TTC549 (cell line): Measurements from ENCODE around the gene DND1.
"Not testable (repeated sequence)": the region's sequence is repeated elsewhere in the genome, so short reads cannot be mapped to it uniquely, and the experiment has no call there.

ENCODE experiments used
- FAIRE-seq: peaks from 2 replicates; lab custom pipeline; 2012; peaks lifted over from hg19 to GRCh38; lab: Jason Lieb, UNC

DND1 gene

DNA sequence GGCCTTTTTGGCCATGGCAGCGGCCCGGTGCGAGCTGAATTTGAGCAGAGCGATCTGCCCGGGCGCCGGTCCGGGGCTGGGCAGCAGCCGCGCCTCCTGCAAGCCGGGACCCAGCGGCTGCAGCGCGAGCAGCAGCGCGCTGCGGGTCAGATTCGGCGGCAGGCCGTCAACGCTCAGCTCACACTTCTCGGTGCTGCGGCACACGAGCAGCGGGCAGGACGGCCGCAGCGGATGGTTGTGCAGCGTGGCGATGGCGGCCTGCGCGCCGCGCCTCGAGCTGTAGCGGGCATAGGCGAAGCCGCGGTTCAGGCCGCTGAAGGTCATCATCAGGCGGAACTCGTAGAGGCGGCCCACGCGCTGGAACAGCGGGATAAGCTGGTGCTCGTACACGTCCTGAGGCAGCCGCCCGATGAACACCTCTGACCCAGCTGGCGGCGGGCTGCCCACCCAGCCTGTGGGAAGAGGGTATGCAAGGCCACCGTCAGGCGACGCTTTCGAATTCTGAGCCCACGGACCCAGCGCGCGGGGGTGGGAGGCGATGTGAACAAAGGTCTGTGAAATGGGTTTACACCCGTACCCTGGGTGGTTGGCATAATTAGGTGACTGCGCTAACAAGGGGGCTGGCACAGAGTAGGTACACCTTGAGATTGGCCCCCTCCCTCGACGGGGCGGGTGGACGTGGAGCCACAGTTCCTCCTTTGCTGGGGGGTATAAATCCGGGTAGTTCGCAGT, 755 bp downstream of the DND1 start:
- no peak for FAIRE-seq

DNA sequence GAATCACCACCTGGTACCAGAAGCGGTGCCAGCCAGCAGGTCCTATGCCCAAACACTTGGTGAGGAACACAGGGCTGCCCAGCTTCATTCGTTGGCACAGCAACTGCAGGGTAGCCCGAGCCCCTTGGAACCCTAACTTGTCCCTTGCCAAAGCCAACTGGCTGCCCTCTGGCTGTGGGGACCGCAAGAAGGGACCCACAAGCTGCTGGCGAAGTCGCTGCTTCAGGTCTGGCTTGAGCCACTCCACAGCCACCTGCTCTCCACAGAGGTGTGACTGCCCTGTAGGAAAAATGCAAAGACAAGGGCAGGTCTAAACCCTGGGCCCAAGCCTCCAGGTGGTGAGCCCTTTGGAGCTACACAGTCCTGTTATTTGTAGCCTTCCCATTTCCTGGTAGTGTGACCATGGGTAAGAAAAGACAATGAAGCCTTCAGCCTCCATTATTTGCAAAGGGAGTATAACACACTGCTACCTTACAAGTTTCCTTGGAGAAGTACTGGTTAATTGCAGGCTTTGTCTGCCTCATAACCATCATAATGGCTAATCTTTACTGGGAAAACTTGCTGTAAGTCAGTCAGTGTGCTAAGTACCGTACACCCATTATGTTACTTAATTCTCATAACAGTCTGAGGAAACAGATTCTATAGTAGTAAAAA, 1.8 kb downstream of the DND1 start:
- FAIRE-seq, result no peak

DNA sequence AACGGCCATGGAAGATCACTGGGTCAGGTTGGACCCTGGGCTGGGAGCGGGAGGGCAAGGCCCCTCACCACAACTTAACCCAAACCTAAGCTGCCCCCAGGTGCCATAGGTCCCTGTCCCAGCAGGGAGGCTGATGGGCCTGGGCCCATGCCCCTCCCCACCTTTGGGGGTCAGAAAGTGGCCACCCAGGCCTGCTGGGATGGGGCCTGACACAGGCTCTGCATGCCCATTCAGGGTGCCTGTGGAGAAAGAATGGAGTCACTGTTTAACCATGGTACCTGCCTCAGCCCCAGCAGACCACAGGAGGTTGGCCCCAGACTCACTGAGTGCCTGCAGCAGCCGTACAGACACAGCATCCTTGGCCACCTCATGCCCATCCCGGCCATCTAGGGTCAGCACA, 2.3 kb downstream of the DND1 start:
- FAIRE-seq, result not testable (repeated sequence)

GRCh38 chr5:140664359-140665119, 8.8 kb downstream of the DND1 start, which contains the start of gene WDR55:
WDR55 (plus strand) TSS chr5:140664904; CDS start chr5:140664913, 9 bp downstream.
- no peak for FAIRE-seq

GRCh38 chr5:140664030-140664358, 9.4 kb downstream of the DND1 start:
- no peak for FAIRE-seq

- not testable (repeated sequence) for FAIRE-seq
Observed at GRCh38 chr5:140660371-140660770, 13.0 kb downstream of the DND1 start.

DNA sequence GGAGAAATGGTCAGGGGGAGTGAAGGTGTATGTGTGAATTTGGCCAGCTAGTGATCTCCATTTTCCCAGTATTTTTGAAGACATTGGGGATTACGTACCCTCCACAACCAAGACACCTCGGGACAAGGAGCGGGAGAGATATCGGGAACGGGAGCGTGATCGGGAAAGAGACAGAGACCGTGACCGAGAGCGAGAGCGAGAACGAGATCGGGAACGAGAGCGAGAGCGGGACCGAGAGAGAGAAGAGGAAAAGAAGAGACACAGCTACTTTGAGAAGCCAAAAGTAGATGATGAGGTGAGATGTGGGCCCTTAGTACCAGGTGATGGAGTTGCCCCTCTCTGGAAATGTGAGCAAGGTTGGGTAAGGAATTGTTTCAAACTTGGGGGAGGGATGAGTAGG, 14.5 kb downstream of the DND1 start:
- FAIRE-seq, result no peak

- FAIRE-seq, result no peak
Observed at GRCh38 chr5:140647042-140647419, 26.3 kb downstream of the DND1 start.

GRCh38 chr5:140642718-140643117, 30.7 kb downstream of the DND1 start:
- FAIRE-seq, result no peak

GRCh38 chr5:140641716-140642115, 31.7 kb downstream of the DND1 start:
- FAIRE-seq, result no peak

DNA sequence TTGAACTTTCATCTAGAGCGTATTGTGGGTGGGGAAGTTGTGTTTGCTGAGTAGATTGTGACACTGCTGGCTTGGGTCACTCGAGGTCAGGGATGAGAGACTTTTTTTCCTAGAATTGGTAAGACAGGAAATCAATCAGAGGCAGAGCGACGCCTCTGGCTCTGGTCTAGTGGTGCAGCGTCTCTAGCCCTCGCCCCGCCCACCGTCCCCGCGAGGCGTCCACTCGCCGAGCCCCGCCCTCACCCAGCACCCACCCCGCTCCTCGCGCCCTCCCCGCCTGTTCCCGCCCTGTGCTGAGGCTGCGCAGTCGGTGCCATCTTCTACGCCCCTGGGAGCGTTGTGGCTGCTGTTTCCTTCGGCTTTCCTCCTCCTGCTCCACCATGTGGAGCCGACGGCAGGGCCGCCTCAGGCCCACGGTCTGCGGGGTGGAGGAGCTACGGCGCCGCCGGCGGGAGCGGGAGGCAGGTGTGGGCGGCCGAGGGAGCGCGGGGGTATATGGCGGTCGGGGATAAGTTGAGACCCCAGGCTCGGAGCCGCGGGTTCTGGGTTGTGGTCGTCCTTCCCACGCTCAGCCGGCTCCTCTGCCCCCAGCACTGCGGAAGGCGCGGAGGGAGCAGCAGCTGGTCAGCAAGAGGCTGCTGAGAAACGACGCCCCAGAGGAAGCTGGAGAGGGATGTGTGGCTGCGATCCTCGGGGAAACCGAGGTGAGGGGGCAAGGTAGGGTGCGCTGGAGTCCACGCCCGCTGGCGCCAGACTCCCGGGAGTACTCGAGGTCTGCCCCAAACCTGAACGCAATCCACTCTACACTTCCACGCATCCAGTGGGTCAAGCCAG, 34.0 kb downstream of the DND1 start, which contains the start of gene TMCO6:
TMCO6 (plus strand) TSS at position 304 of the 834 bp plus-strand sequence; CDS start at position 381, 77 bp downstream.
- FAIRE-seq, result no peak

DNA sequence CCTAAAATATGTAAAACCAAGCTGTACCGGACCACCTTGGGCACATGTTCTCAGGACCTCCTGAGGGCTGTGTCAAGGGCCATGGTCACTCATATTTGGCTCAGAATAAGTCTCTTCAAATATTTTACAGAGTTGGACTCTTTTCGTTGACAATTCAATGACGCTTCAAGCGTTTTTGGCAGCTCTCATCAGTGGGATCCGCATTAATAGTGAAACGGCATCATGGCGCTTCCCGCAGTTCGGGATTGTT, 34.6 kb downstream of the DND1 start:
- not testable (repeated sequence) for FAIRE-seq

DNA sequence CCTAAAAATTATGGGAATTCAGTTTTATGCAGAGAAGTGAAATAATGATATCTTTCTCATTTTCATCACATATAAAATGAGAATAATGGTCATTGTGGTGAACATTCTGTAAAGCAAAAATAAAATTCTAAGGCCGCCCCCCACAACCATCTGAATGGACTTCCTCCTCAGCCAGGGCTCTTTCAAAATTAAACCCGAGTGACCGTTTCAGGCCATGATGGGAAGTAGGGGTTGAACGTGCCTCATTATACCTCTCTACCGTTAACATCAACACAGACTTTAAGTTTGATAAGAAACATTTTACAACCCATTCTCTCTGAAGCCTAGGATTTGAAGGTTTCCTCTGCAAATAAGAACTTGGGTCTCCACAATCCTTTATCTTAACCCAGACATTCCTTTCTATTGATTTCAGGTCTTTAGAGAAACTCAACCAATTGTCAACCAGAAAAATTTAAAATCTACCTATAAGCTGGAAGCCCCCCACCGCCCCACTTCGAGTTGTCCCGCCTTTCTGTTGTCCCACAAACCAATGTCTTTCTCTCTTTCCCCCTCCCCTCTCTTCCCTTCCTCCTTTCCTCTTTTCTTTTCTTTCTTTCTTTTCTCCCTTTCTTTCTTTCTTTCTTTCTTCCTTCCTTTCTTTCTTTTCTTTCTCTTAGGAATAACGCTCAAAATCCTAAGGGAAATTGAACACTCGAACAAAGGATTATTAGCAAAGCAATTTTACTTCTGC, 35.8 kb downstream of the DND1 start:
- no peak for FAIRE-seq

DNA sequence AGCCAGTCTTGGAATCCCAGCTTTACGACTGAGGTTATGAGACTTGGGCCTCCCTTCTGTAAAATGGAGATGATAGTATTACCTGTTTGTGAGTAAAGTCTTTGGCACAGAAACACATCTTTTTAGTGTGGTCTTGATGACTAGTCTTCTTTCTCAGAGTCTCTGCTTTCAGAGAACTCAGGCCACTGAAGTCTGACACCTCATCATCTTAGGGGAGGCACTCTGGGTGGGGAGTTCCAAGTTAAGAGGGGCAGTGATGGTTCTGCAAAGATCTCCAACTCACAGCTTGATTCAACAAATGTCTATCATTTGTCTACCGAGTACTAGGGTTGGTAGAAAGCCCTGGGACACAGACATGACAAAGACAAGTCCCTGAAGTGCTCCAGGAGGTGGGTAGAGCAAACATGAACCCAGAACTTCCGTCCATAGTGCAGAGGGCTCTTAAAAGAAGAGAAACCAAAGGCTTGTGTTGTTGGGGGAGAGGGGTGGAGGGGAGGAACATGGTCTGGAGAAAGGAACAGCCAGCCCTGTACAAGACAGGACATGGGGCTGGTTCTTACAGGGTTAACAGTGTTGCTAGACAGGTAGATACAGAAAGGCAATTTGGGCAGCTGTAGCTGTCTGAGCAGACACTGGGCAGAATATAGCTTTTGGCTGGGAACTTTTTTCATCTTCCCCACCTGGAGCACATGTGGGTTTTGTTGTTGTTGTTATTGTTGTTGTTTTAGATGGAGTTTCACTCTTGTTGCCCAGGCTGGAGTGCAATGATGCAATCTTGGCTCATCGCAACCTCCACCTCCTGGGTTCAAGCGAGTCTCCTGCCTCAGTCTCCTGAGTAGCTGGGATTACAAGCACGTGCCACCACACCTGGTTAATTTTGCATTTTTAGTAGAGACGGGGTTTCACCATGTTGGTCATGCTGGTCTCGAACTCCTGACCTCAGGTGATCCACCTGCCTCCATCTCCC, 37.8 kb downstream of the DND1 start:
- FAIRE-seq, result no peak

DNA sequence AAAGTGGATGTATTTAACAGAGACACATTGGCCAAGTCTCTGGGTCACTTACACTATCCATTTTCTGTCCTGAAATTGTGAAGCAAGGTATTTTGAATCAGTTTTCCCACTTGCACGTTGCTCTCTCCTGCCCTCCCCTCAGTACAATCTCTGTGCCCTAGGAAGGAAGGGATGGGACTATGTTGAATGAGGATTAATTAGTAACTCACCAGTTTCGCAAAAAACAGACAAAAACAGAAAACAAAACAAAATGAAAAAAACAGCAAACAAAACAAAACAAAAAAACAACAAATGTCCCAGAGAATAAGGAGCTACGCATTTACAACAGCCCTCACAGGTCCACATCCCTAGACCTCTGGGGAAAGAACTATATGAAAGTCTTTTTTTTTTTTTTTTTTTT, 39.3 kb downstream of the DND1 start:
- FAIRE-seq, result no peak

DNA sequence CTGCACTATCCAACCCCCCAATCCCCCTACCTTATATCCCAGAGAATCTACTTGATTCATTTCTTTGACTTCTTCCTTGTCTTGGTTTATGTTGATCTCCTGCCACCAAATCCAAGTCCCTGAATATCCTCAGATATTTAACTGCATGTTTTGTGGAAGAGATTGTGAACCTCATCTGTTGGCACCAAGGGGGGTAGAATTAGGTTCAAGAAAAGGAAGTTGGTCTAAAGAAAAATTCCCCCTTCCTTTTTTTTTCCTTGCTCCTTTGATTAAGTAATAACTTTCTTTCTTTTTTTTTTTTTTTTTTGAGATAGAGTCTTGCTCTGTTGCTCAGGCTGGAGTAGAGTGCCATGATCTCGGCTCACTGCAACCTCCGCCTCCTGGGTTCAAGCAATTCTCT, 39.9 kb downstream of the DND1 start:
- FAIRE-seq, result no peak

- no peak for FAIRE-seq
Observed at GRCh38 chr5:140633021-140633471, 40.3 kb downstream of the DND1 start, which contains the start of gene CD14. CD14 (minus strand) TSS chr5:140633175; CDS start chr5:140633071, 104 bp downstream.

DNA sequence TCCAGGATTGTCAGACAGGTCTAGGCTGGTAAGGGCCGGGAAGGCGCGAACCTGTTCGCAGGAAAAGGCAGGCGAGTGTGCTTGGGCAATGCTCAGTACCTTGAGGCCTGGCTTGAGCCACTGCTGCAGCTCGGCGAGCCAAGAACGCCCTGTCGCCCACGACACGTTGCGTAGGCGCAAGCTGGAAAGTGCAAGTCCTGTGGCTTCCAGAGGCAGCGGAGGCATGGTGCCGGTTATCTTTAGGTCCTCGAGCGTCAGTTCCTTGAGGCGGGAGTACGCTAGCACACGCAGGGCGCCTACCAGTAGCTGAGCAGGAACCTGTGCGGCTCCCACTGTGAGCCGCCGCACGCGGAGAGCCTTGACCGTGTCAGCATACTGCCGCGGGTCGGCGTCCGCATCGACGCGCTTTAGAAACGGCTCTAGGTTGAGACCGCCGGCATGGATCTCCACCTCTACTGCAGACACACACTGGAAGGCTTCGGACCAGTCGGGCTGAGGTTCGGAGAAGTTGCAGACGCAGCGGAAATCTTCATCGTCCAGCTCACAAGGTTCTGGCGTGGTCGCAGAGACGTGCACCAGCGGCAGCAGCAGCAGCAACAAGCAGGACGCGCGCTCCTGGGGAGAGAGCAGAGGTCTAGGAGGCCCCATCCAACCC, 40.9 kb downstream of the DND1 start:
- FAIRE-seq, result no peak

DNA sequence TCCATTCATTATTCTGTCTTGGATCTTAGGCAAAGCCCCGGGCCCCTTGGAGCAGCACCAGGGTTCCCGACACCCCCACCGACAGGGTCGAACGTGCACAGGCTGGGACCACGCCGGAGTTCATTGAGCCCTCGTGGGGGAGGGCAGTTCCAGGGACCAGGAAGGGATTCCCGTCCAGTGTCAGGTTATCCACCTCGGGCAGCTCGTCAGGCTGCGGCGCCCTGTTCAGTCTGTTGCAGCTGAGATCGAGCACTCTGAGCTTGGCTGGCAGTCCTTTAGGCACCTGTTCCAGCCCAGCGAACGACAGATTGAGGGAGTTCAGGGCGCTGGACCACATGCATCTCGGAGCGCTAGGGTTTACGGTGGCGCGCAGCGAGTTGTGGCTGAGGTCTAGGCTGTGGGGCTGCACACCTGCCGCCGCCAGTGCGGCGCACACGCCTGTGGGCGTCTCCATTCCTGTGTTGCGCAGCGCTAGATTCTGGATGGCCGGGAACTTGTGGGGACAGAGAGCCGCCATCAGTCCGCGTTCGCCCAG, 41.5 kb downstream of the DND1 start:
- FAIRE-seq, result no peak

- no peak for FAIRE-seq
Observed at GRCh38 chr5:140631036-140631417, 42.3 kb downstream of the DND1 start.
